ENCODE results near the gene P4HA2. TPM values are rescaled to one million over a fixed set of nuclear protein-coding genes. Genes with fewer than 3 reads are reported as not detected.
A peak's percentile ranks its signal among the peaks of the same experiment; 100 is the strongest.

The P4HA2 gene
- total RNA-seq, 4 donors from 2014 or later: 21.5 to 81.4 (median 51.2) TPM

DNA sequence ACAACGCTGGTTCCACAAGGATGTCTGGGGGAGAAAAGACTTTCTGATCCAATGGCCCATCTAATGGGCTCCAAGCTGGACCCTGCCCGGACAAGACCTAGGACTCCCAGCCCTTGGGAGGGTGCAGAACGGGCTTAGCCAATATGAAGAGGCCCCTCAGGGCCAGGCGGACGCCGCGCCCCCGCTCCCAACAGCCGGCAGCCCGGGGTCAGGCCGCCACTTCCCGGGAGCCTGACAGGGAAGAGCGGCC is 493 bp downstream of the P4HA2 start:
- Histone ChIP-seq H3K4me1 (peaks cover 3 to 39% (median 13%) of the 10 kb centered on the region in 4 donors), H3K27me3 (no peaks in the 10 kb centered on the region), H3K9me3 (no peaks in the 10 kb centered on the region), H3K27ac (peak overlapping the region; percentile 73 to 95 (median 92)), H3K36me3 (no peaks in the 10 kb centered on the region), H3K4me3 (peak overlapping the region; percentile 71 to 84 (median 76))
- TF ChIP-seq, protein P1, sequence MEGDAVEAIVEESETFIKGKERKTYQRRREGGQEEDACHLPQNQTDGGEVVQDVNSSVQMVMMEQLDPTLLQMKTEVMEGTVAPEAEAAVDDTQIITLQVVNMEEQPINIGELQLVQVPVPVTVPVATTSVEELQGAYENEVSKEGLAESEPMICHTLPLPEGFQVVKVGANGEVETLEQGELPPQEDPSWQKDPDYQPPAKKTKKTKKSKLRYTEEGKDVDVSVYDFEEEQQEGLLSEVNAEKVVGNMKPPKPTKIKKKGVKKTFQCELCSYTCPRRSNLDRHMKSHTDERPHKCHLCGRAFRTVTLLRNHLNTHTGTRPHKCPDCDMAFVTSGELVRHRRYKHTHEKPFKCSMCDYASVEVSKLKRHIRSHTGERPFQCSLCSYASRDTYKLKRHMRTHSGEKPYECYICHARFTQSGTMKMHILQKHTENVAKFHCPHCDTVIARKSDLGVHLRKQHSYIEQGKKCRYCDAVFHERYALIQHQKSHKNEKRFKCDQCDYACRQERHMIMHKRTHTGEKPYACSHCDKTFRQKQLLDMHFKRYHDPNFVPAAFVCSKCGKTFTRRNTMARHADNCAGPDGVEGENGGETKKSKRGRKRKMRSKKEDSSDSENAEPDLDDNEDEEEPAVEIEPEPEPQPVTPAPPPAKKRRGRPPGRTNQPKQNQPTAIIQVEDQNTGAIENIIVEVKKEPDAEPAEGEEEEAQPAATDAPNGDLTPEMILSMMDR (IDR thresholded peaks at IDR 0.05): peak in 1 of 6 experiments; percentile 41
- TF ChIP-seq POLR2A (IDR thresholded peaks at IDR 0.05): no peak
- DNase-seq: no peak

DNA sequence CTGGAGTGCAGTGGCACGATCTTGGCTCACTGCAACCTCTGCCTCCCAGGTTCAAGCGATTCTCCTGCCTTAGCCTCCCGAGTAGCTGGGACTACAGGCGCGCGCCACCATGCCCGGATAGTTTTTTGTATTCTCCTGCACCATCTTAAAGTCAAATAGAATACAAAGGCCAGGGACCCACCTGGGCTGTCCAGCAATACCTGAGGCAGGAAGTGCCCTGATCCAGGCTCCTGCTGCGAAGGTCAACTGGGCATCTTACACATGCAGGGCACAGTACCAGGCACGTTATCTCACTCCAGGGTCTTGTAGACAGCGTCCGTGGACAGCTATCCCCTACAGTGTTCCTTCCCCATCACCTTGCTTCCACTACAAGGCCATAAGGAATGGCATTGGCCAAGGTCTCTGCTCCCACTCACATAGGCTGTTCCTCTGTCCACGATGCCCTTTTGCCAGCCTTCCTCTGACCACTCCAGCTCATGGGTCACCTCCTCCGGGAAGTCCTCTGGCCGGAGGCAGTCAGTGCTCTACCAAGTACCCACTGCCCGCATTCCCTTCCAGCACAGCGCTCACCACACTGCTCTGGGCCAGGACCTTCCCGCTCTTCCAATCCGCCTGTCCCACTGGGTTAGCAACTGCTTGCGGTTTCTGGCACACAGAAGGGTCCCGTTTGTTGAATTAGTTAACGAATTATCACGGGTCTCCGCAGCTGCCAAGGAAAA is 978 bp downstream of the P4HA2 start:
- Histone ChIP-seq H3K27ac (peak overlapping the region; percentile 73 to 95 (median 92)), H3K4me1 (peaks cover 3 to 39% (median 14%) of the 10 kb centered on the region in 4 donors), H3K9me3 (no peaks in the 10 kb centered on the region), H3K27me3 (no peaks in the 10 kb centered on the region), H3K36me3 (no peaks in the 10 kb centered on the region), H3K4me3 (peak overlapping the region; percentile 71 to 84 (median 76))
- TF ChIP-seq POLR2A (IDR thresholded peaks at IDR 0.05): no peak
- TF ChIP-seq, protein P1 (IDR thresholded peaks at IDR 0.05): no peak
- peak in 2 of 3 donors; percentile 15 to 46 for DNase-seq

DNA sequence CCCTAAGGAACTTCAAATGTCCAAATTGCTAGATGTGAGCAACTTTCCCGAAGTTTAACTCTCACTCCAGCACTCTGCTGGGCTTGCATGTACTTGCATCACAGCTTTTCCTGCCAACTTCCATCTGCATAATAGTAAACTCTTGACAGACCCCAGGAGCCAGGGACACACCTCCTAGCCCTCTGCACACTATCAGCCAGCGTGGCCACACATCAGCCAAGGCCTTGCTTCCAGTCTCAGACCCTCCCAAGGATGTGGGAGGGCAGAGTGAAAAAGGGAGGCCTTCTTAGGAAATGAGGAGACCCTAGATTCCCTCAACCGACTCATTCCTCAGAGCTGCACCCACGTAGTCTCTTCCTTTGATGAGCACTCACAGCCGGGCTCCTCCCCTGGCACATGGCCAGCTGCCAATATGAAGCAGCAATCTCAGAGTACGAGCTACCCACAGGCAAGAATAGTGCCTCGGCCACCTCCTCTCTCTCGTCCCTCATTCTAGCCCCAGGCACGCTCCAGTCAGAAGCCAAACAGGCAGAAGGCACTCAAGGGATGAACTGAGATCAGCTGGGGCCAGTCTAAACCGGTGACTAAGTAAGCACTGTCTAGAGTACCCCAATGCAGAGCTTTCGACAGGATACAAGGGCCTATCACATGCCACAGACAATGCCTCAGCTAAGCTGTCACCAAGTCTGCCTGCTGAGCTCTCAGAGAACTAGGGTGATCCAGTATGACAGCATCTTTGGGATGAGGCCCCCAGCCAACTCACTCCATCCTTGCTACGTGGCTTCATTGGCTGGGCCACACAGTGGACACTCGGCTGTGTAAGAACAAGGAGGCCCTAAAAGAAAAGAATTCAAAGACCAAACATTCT is 2.3 kb downstream of the P4HA2 start:
- DNase-seq: peak; percentile 16 to 86 (median 84)
- H3K36me3 ChIP-seq: no peaks in the 10 kb centered on the region
- H3K9me3 ChIP-seq: no peaks in the 10 kb centered on the region
- no peaks in the 10 kb centered on the region for H3K27me3 ChIP-seq
- H3K4me3 ChIP-seq: no peak overlapping the region
- H3K4me1 ChIP-seq: peaks cover 3 to 39% (median 14%) of the 10 kb centered on the region in 4 donors
- no peak for TF ChIP-seq POLR2A (IDR thresholded peaks at IDR 0.05)
- TF ChIP-seq, protein P1 (IDR thresholded peaks at IDR 0.05): no peak
- peak overlapping the region in 3 of 4 donors; percentile 21 to 89 (median 65) for H3K27ac ChIP-seq

DNA sequence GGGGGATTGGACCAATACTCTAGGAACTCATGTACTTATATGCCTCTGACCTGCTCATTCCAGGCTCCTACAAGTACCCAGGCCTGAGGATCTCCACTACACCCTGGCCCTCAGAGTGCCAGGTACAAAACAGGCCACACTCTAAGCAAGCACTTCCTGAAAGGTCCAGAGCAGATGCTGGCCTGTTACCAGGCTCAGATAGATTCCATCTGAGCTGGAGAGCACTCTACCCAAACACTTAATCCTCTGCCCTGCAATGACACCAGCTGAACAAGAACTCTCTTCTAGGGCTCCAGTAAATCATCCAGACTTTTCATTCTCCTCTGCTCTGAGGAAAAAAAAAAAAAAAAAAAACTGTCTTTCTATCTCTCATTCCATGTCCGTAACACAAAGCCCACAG is 2.9 kb downstream of the P4HA2 start:
- no peak overlapping the region for H3K4me3 ChIP-seq
- H3K27ac ChIP-seq: peak overlapping the region in 3 of 4 donors; percentile 1 to 65 (median 13)
- no peaks in the 10 kb centered on the region for H3K27me3 ChIP-seq
- no peaks in the 10 kb centered on the region for H3K36me3 ChIP-seq
- H3K4me1 ChIP-seq: peaks cover 3 to 39% (median 14%) of the 10 kb centered on the region in 4 donors
- peak in 1 of 3 donors; percentile 37 for DNase-seq
- H3K9me3 ChIP-seq: no peaks in the 10 kb centered on the region
- TF ChIP-seq, protein P1 (IDR thresholded peaks at IDR 0.05): no peak
- TF ChIP-seq POLR2A (IDR thresholded peaks at IDR 0.05): no peak

DNA sequence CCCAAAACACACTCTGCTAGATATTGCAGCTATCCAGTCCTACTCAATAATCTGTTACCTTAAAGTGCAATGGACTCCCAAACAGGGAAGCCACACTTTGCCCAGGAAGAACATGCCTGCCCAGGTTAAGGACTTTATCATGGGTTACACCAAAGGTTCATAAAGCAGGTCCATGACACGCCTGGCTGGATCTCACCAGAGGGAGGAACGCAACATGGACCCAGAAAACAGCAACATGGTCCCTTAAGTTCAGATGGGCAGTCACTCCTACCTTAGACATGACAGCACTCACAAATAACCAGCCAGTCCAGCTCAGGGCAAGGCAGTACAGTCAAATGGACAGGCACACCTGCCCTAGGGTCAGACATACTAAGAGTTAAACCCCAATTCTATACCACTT is 3.8 kb downstream of the P4HA2 start:
- peak in 1 of 3 donors; percentile 27 for DNase-seq
- no peak for TF ChIP-seq POLR2A (IDR thresholded peaks at IDR 0.05)
- TF ChIP-seq, protein P1 (IDR thresholded peaks at IDR 0.05): no peak
- Histone ChIP-seq H3K4me3 (no peak overlapping the region), H3K36me3 (no peaks in the 10 kb centered on the region), H3K4me1 (peaks cover 3 to 39% (median 14%) of the 10 kb centered on the region in 4 donors), H3K27ac (peak overlapping the region in 2 of 4 donors; percentile 13 to 65), H3K27me3 (no peaks in the 10 kb centered on the region), H3K9me3 (no peaks in the 10 kb centered on the region)

Data from Peyer's patch (tissue), 4 donors.